Measurements from ENCODE around the gene COX19. TPM values are rescaled to one million over a fixed set of nuclear protein-coding genes. Genes with fewer than 3 reads are reported as not detected.

Gene COX19
- total RNA-seq, 1 experiment from 2014 or later: 12.3 TPM

DNA sequence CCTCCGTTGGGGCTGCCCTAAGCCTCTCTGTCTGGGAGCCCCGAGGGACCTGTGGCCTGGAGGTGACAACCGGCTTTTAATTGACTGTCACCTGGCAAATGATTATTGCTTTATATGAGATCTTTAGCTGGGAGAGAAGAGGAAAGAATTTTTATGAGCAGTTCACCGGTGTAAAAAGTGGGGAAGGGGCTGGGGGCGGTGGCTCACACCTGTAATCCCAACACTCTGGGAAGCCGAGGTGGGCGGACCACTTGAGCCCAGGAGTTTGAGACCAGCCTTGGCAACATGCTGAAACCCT, 2.6 kb upstream of the COX19 start:
- Mint-ChIP-seq H3K9me3 (no peaks in the 10 kb centered on the region), H3K4me3 (no peak overlapping the region), H3K27ac (peak overlapping the region in 1 of 3 experiments; percentile 14; a peak in 1 of 7 replicates), H3K36me3 (ENCODE audit: insufficient read depth in 1 of 3, low read depth in 3 of 3) (peaks cover 0 to 4% (median 3%) of the 10 kb centered on the region in 3 experiments; a peak in 4 of 7 replicates), H3K4me1 (peaks cover 6 to 20% of the 10 kb centered on the region in 2 experiments; a peak in 3 of 4 replicates), H3K27me3 (ENCODE audit: low read depth) (no peaks in the 10 kb centered on the region; the same call in 1 of the 2 replicates)
- Histone ChIP-seq H3K4me1 (ENCODE audit: insufficient read depth, low read length) (no peaks in the 10 kb centered on the region), H3K4ac (ENCODE audit: low read depth, low read length) (no peak overlapping the region), H3K27me3 (ENCODE audit: insufficient read depth, low read length) (no peaks in the 10 kb centered on the region), H2AK5ac (ENCODE audit: insufficient read length, low read length) (no peak overlapping the region), H3K9me3 (ENCODE audit: control insufficient read depth, low read depth, low read length) (no peaks in the 10 kb centered on the region), H4K20me1 (ENCODE audit: control insufficient read depth, insufficient read depth, insufficient read length) (no peaks in the 10 kb centered on the region), H3K18ac (ENCODE audit: insufficient read length, low read depth, low read length) (no peak overlapping the region), H4K91ac (ENCODE audit: insufficient read length, low read depth, low read length) (no peak overlapping the region), H2BK5ac (ENCODE audit: insufficient read length, low read length) (no peak overlapping the region), H3K56ac (ENCODE audit: insufficient read length, low read depth, low read length) (no peak overlapping the region), H3K79me2 (ENCODE audit: insufficient read depth, low read length) (peaks cover 2% of the 10 kb centered on the region; the same call in 1 of the 2 replicates), H3K79me1 (ENCODE audit: insufficient read depth, low read depth, low read length, poor library complexity, severe bottlenecking) (no peaks in the 10 kb centered on the region), H3K23ac (ENCODE audit: insufficient read length, low read depth, low read length) (no peak overlapping the region), H4K5ac (ENCODE audit: insufficient read length, low read depth, low read length) (no peak overlapping the region), H2BK20ac (ENCODE audit: low read depth, low read length, poor library complexity, severe bottlenecking) (no peak overlapping the region), H3K14ac (ENCODE audit: insufficient read depth, low read length) (no peak overlapping the region), H3K9ac (ENCODE audit: extremely low read depth, insufficient read length, low read length) (no peak overlapping the region), H3K4me2 (ENCODE audit: insufficient read depth, insufficient read length, low read length) (no peak overlapping the region), H4K8ac (replicated peaks; ENCODE audit: insufficient read length, low read depth, low read length) (no peak overlapping the region), H3K23me2 (ENCODE audit: insufficient read length, low read depth, low read length, poor library complexity, severe bottlenecking) (peaks cover 3% of the 10 kb centered on the region), H3T11ph (ENCODE audit: low read length) (no peak overlapping the region), H3K27ac (ENCODE audit: insufficient read length, low read depth, low read length) (no peak overlapping the region), H2BK12ac (ENCODE audit: insufficient read length, low read depth, low read length) (no peak overlapping the region), H2BK120ac (ENCODE audit: low read depth, low read length, poor library complexity, severe bottlenecking) (no peak overlapping the region), H2BK15ac (ENCODE audit: low read depth, low read length) (no peak overlapping the region), H2AFZ (ENCODE audit: low read length) (no peak overlapping the region)
- DNase-seq: no peak
- TF ChIP-seq, protein P1, sequence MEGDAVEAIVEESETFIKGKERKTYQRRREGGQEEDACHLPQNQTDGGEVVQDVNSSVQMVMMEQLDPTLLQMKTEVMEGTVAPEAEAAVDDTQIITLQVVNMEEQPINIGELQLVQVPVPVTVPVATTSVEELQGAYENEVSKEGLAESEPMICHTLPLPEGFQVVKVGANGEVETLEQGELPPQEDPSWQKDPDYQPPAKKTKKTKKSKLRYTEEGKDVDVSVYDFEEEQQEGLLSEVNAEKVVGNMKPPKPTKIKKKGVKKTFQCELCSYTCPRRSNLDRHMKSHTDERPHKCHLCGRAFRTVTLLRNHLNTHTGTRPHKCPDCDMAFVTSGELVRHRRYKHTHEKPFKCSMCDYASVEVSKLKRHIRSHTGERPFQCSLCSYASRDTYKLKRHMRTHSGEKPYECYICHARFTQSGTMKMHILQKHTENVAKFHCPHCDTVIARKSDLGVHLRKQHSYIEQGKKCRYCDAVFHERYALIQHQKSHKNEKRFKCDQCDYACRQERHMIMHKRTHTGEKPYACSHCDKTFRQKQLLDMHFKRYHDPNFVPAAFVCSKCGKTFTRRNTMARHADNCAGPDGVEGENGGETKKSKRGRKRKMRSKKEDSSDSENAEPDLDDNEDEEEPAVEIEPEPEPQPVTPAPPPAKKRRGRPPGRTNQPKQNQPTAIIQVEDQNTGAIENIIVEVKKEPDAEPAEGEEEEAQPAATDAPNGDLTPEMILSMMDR (conservative IDR thresholded peaks at IDR 0.05): no peak
- no CpG with 5 or more reads among the region's 7 CpGs for WGBS (ENCODE audit: extremely low coverage, insufficient read length, low lambda C conversion rate)

Data from H9 (cell line).